Astrocyte (in vitro differentiated cells and primary cell): ENCODE results near the gene RFLNA. TPM values are rescaled to one million over a fixed set of nuclear protein-coding genes. Genes with fewer than 3 reads are reported as not detected.

Source experiments
- DNase-seq: peaks from one replicate; pipeline ENCODE4 v3.0.0-alpha.2; 2010; ENCODE audit warnings: low read depth
- FAIRE-seq: peaks from 2 replicates; lab custom pipeline; 2011; peaks lifted over from hg19 to GRCh38; lab: Jason Lieb, UNC
- H2AFZ ChIP-seq: 2 replicates; pipeline ENCODE4 v1.6.0; 2012; ENCODE audit warnings: low read depth, low read length, inconsistent platforms
- H3K27ac ChIP-seq: 2 replicates; pipeline ENCODE4 v1.5.1; 2011; ENCODE audit warnings: low read depth, low read length, inconsistent platforms
- H3K27me3 ChIP-seq: 2 replicates; pipeline ENCODE4 v1.6.0; 2011; ENCODE audit warnings: low read length, inconsistent platforms; ENCODE audit not compliant: insufficient read depth
- H3K36me3 ChIP-seq: 2 replicates; pipeline ENCODE4 v1.5.1; 2011; ENCODE audit warnings: low read length, inconsistent platforms; ENCODE audit not compliant: insufficient read depth
- H3K4me1 ChIP-seq: 2 replicates; pipeline ENCODE4 v1.5.1; 2011; ENCODE audit warnings: low read length, inconsistent platforms; ENCODE audit not compliant: insufficient read depth
- H3K4me2 ChIP-seq: 2 replicates; pipeline ENCODE4 v1.6.0; 2012; ENCODE audit warnings: low read length, inconsistent platforms
- H3K4me3 ChIP-seq: 2 replicates; pipeline ENCODE4 v1.5.1; 2011; ENCODE audit warnings: low read depth, mild to moderate bottlenecking, low read length, inconsistent platforms; ENCODE audit not compliant: insufficient read depth
- H3K79me2 ChIP-seq: 2 replicates; pipeline ENCODE4 v1.6.0; 2012; ENCODE audit warnings: mild to moderate bottlenecking, low read length, inconsistent platforms; ENCODE audit not compliant: insufficient read depth
- H3K9ac ChIP-seq: 2 replicates; pipeline ENCODE4 v1.6.0; 2012; ENCODE audit warnings: mild to moderate bottlenecking, low read length, inconsistent platforms
- H3K9me3 ChIP-seq: 2 replicates; pipeline ENCODE4 v1.5.1; 2012; ENCODE audit warnings: low read depth, mild to moderate bottlenecking, low read length, inconsistent platforms; ENCODE audit not compliant: insufficient read depth
- H4K20me1 ChIP-seq: 2 replicates; pipeline ENCODE4 v1.6.0; 2012; ENCODE audit warnings: low read length, inconsistent platforms; ENCODE audit not compliant: insufficient read depth
- H3K27ac Mint-ChIP-seq: one replicate; pipeline ENCODE4 v1.8.0; 2021; ENCODE audit warnings: mild to moderate bottlenecking, mixed read lengths; ENCODE audit not compliant: unreplicated experiment
- H3K27me3 Mint-ChIP-seq: one replicate; pipeline ENCODE4 v1.8.0; 2021; ENCODE audit warnings: low read depth, mixed read lengths; ENCODE audit not compliant: unreplicated experiment
- H3K36me3 Mint-ChIP-seq: one replicate; pipeline ENCODE4 v1.8.0; 2021; ENCODE audit warnings: low read depth, mixed read lengths; ENCODE audit not compliant: unreplicated experiment
- H3K4me1 Mint-ChIP-seq: one replicate; pipeline ENCODE4 v1.8.0; 2021; ENCODE audit warnings: low read depth, mixed read lengths; ENCODE audit not compliant: unreplicated experiment
- H3K4me3 Mint-ChIP-seq: one replicate; pipeline ENCODE4 v1.8.0; 2021; ENCODE audit warnings: mild to moderate bottlenecking, moderate library complexity, mixed read lengths; ENCODE audit not compliant: unreplicated experiment
- H3K9me3 Mint-ChIP-seq: one replicate; pipeline ENCODE4 v1.8.0; 2021; ENCODE audit warnings: mild to moderate bottlenecking, mixed read lengths; ENCODE audit not compliant: unreplicated experiment
- CTCF ChIP-seq: IDR thresholded peaks from 2 replicates; pipeline ENCODE4 v1.5.1; 2011; ENCODE audit warnings: low read depth, mild to moderate bottlenecking, inconsistent platforms, low read length, moderate library complexity; ENCODE audit not compliant: insufficient read depth
- EZH2 ChIP-seq: IDR thresholded peaks from 2 replicates; pipeline ENCODE4 v1.6.1; 2012; ENCODE audit warnings: mild to moderate bottlenecking, low read length, inconsistent platforms; ENCODE audit not compliant: insufficient read depth
- total RNA-seq: library from RNA; stranded (reverse); gene quantifications from 2 replicates; pipeline ENCODE4 v1.2.1, GENCODE V29; 2021

The RFLNA gene
- total RNA-seq, 1 donor from 2014 or later: 1.8 TPM

DNA sequence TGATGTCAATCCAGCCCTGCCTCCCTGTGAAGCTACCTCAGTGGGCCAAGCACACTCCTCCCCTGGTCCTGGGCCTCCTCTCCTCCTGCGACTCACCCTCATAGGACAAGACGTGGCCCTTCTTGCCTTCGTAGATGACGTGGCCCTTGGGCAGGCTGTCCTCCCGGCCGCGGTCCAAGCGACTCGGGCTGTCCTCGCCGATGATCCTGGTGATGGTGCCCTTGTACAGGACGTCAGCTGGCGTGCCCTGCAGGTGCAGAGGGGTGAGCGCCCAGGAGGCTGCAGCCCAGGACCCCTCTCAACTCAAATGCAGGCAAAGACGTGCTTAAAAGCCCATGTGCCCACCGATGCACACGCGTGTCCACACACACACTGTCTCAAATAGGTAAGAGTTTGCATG is 55.6 kb downstream of the RFLNA start:
- no peak overlapping the region for H3K27ac Mint-ChIP-seq
- H3K79me2 ChIP-seq: peaks cover 46% of the 10 kb centered on the region
- TF ChIP-seq CTCF: no peak
- no peak for TF ChIP-seq EZH2

DNA sequence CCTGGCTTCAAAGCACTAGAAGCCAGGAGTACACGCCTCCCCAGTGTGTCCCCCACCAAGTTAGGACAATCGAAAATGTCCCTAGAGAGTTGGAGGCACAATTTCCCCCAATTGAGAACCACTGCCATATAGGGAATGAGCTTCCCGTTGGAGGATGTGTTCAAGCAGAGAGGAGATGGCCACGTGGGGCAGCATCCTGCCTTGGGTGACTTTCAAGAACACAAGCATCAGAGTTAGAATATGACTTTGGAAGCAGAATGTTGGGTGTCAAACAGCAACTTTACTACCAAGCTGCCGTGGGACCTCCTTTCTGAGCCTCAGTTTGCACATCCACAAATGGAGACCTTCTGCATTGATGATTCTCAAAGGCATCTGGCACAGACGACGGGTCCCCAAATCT is 56.5 kb downstream of the RFLNA start:
- no peak for DNase-seq
- H3K27me3 ChIP-seq: no peaks in the 10 kb centered on the region
- H3K27ac Mint-ChIP-seq: no peak overlapping the region
- no peak overlapping the region for H3K27ac ChIP-seq
- peaks cover 75% of the 10 kb centered on the region for H3K36me3 ChIP-seq
- H3K27me3 Mint-ChIP-seq: no peaks in the 10 kb centered on the region
- no peak for FAIRE-seq
- H4K20me1 ChIP-seq: peaks cover 98% of the 10 kb centered on the region
- H3K4me2 ChIP-seq: no peak overlapping the region
- H3K4me3 Mint-ChIP-seq: no peak overlapping the region
- no peak for TF ChIP-seq EZH2
- H3K4me3 ChIP-seq: no peak overlapping the region
- H3K36me3 Mint-ChIP-seq: peaks cover 2% of the 10 kb centered on the region
- H3K9ac ChIP-seq: no peak overlapping the region
- H3K79me2 ChIP-seq: peaks cover 53% of the 10 kb centered on the region
- H3K9me3 Mint-ChIP-seq: no peaks in the 10 kb centered on the region
- H3K9me3 ChIP-seq: no peaks in the 10 kb centered on the region
- H3K4me1 ChIP-seq: no peaks in the 10 kb centered on the region
- H3K4me1 Mint-ChIP-seq: no peaks in the 10 kb centered on the region
- H2AFZ ChIP-seq: no peak overlapping the region

More for the DNA sequence above, 55.6 kb downstream of the RFLNA start:
- Mint-ChIP-seq H3K27me3 (no peaks in the 10 kb centered on the region), H3K9me3 (no peaks in the 10 kb centered on the region), H3K4me3 (peak overlapping the region; percentile 27), H3K36me3 (peaks cover 2% of the 10 kb centered on the region), H3K4me1 (no peaks in the 10 kb centered on the region)
- H3K4me1 ChIP-seq: no peaks in the 10 kb centered on the region
- H4K20me1 ChIP-seq: peaks cover 98% of the 10 kb centered on the region
- no peak overlapping the region for H3K9ac ChIP-seq
- no peak for DNase-seq
- no peaks in the 10 kb centered on the region for H3K27me3 ChIP-seq
- no peak for FAIRE-seq
- no peak overlapping the region for H3K4me3 ChIP-seq
- H2AFZ ChIP-seq: no peak overlapping the region
- H3K36me3 ChIP-seq: peaks cover 70% of the 10 kb centered on the region
- no peak overlapping the region for H3K27ac ChIP-seq
- H3K4me2 ChIP-seq: no peak overlapping the region
- H3K9me3 ChIP-seq: no peaks in the 10 kb centered on the region

- TF ChIP-seq CTCF (no peak), EZH2 (no peak)
- Histone ChIP-seq H3K9me3 (no peaks in the 10 kb centered on the region), H3K27ac (no peak overlapping the region), H3K4me1 (no peaks in the 10 kb centered on the region), H3K4me3 (no peak overlapping the region), H3K9ac (no peak overlapping the region), H3K4me2 (no peak overlapping the region), H3K36me3 (peaks cover 75% of the 10 kb centered on the region), H3K79me2 (peaks cover 55% of the 10 kb centered on the region), H3K27me3 (no peaks in the 10 kb centered on the region), H4K20me1 (peaks cover 99% of the 10 kb centered on the region), H2AFZ (no peak overlapping the region)
- no peaks in the 10 kb centered on the region for H3K9me3 Mint-ChIP-seq
- peaks cover 2% of the 10 kb centered on the region for H3K36me3 Mint-ChIP-seq
- DNase-seq (no peak), FAIRE-seq (no peak)
- H3K4me1 Mint-ChIP-seq: no peaks in the 10 kb centered on the region
- no peak overlapping the region for H3K27ac Mint-ChIP-seq
- H3K27me3 Mint-ChIP-seq: no peaks in the 10 kb centered on the region
- no peak overlapping the region for H3K4me3 Mint-ChIP-seq
Measured at GRCh38 chr12:124352257-124352656, 57.4 kb downstream of the RFLNA start.
